NB4 (cell line): ENCODE measurements around the gene LSAMP.
"Not testable (repeated sequence)": the region's sequence is repeated elsewhere in the genome, so short reads cannot be mapped to it uniquely, and the experiment has no call there.

ENCODE experiments used
- CTCF ChIP-seq: IDR thresholded peaks from one replicate; pipeline ENCODE4 v1.5.1; 2012; ENCODE audit warnings: low read depth, low read length
- POLR2A ChIP-seq: IDR thresholded peaks from 2 replicates; pipeline ENCODE4 v1.6.1; 2011; ENCODE audit warnings: mild to moderate bottlenecking; ENCODE audit not compliant: insufficient read length; ENCODE audit errors: extremely low read depth

GRCh38 chr3:115791271-115792153, 653.8 kb downstream of the LSAMP start:
- not testable (repeated sequence) for TF ChIP-seq CTCF, POLR2A
